Liver (tissue), 3 donors: ENCODE measurements around the gene GLI2.

Experiments used
- FOXA1 ChIP-seq: IDR thresholded peaks from 2 replicates; pipeline ENCODE4 v1.6.1; 2016; ENCODE audit warnings: antibody characterized with exemption
- HNF4A ChIP-seq, 2 donors: conservative IDR thresholded peaks; 2 replicates each; pipeline ENCODE4 v1.6.1; 2016; ENCODE audit warnings: antibody characterized with exemption in 2 of 2, mild to moderate bottlenecking in 2 of 2
- JUND ChIP-seq, 2 donors: IDR thresholded peaks; 2 replicates each; pipeline ENCODE4 v1.6.1; 2016; ENCODE audit warnings: antibody characterized with exemption in 2 of 2
- YY1 ChIP-seq: IDR thresholded peaks from 2 replicates; pipeline ENCODE4 v1.6.1; 2016; ENCODE audit warnings: antibody characterized with exemption, mild to moderate bottlenecking
- TF ChIP-seq, protein P1 (sequence below): IDR thresholded peaks from 2 replicates; pipeline ENCODE4 v1.6.1; 2016; ENCODE audit warnings: antibody characterized with exemption
- TF ChIP-seq, protein P2 (sequence below): fragments of 150-350 bp; IDR thresholded peaks from 2 replicates; pipeline ENCODE4 v1.5.1; 2017; ENCODE audit warnings: improper control_type of control experiment, low read depth, low read length; ENCODE audit not compliant: missing input control
- TF ChIP-seq, protein P3 (sequence below): IDR thresholded peaks from 2 replicates; pipeline ENCODE4 v1.6.1; 2016; ENCODE audit warnings: antibody characterized with exemption
- donor health status: healthy.
- donor health status: healthy.

DNA sequence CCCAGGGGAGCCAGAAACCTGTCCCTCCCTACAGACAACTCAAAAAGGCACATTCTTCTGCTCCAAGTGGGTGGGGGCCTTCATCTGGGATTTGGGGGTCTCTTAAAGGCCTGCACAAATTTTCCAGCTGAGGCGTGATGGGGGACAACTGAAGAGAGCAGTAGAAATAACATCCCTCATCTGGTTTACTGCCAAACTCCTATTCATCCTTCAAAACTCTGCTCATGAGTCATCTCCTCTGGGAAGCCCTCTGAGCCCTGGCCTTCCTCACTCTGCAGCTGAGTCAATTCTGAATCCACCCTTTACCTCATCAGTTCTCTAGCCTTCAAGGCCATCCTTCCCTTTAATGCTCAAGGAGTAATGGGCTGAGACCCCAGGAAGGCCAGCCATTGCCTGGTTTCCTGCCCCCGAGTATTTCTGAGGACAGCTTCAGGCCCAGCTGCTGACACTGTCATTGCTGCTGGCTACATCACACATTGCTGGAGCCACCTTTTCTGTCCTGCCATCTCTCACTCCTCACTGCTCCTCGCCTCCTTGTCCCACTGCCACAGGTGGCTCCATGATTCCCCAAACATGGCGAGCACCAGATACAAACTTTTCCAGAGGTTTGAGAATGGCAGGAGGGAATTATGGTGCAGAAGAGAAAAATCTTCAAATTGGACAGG is 32.2 kb upstream of the GLI2 start:
- TF ChIP-seq, protein P1, sequence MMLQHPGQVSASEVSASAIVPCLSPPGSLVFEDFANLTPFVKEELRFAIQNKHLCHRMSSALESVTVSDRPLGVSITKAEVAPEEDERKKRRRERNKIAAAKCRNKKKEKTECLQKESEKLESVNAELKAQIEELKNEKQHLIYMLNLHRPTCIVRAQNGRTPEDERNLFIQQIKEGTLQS, result no peak
- TF ChIP-seq HNF4A (conservative IDR thresholded peaks at IDR 0.05) (no peak), YY1 (no peak), JUND (IDR thresholded peaks at IDR 0.05) (no peak), FOXA1 (no peak)
- TF ChIP-seq, protein P2, sequence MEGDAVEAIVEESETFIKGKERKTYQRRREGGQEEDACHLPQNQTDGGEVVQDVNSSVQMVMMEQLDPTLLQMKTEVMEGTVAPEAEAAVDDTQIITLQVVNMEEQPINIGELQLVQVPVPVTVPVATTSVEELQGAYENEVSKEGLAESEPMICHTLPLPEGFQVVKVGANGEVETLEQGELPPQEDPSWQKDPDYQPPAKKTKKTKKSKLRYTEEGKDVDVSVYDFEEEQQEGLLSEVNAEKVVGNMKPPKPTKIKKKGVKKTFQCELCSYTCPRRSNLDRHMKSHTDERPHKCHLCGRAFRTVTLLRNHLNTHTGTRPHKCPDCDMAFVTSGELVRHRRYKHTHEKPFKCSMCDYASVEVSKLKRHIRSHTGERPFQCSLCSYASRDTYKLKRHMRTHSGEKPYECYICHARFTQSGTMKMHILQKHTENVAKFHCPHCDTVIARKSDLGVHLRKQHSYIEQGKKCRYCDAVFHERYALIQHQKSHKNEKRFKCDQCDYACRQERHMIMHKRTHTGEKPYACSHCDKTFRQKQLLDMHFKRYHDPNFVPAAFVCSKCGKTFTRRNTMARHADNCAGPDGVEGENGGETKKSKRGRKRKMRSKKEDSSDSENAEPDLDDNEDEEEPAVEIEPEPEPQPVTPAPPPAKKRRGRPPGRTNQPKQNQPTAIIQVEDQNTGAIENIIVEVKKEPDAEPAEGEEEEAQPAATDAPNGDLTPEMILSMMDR, result no peak
- TF ChIP-seq, protein P3, sequence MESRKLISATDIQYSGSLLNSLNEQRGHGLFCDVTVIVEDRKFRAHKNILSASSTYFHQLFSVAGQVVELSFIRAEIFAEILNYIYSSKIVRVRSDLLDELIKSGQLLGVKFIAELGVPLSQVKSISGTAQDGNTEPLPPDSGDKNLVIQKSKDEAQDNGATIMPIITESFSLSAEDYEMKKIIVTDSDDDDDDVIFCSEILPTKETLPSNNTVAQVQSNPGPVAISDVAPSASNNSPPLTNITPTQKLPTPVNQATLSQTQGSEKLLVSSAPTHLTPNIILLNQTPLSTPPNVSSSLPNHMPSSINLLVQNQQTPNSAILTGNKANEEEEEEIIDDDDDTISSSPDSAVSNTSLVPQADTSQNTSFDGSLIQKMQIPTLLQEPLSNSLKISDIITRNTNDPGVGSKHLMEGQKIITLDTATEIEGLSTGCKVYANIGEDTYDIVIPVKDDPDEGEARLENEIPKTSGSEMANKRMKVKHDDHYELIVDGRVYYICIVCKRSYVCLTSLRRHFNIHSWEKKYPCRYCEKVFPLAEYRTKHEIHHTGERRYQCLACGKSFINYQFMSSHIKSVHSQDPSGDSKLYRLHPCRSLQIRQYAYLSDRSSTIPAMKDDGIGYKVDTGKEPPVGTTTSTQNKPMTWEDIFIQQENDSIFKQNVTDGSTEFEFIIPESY, result no peak
